Mucosa of descending colon (tissue), 3 donors: ENCODE results near the gene TM4SF1. TPM values are rescaled to one million over a fixed set of nuclear protein-coding genes. Genes with fewer than 3 reads are reported as not detected.

ENCODE experiments used
- ATAC-seq: fragments of 200-7000 bp; cut with Tn5 transposase; one replicate; pipeline ENCODE4 v1.9.1; 2020; ENCODE audit warnings: mild to moderate bottlenecking, moderate library complexity
- DNase-seq, 3 donors: peaks; one replicate each; pipeline ENCODE4 v3.0.0-alpha.2; 2020
- H3K36me3 ChIP-seq: fragments of 200-600 bp; one replicate; pipeline ENCODE4 v1.8.0; 2021; ENCODE audit warnings: low read depth, mild to moderate bottlenecking
- H3K4me1 ChIP-seq: fragments of 200-600 bp; one replicate; pipeline ENCODE4 v1.8.0; 2021; ENCODE audit warnings: low read depth, mild to moderate bottlenecking
- H3K4me3 ChIP-seq: fragments of 200-600 bp; one replicate; pipeline ENCODE4 v1.8.0; 2021; ENCODE audit warnings: mild to moderate bottlenecking
- H3K9me3 ChIP-seq: fragments of 200-600 bp; one replicate; pipeline ENCODE4 v1.8.0; 2021; ENCODE audit warnings: mild to moderate bottlenecking
- CTCF ChIP-seq: fragments of 200-600 bp; IDR thresholded peaks from one replicate; pipeline ENCODE4 v1.8.0; 2022; ENCODE audit warnings: antibody characterized with exemption, mild to moderate bottlenecking
- intact Hi-C, 2 donors: fragments of 100-400 bp; cut with DNase I in 1 of 2; cut with micrococcal nuclease in 1 of 2; formaldehyde crosslinking; loops; one replicate each; pipeline versions ENCODE4 v1.11.0 to v1.11.1; 2022; cut with DNase I, micrococcal nuclease
- total RNA-seq, 3 donors: library from RNA; stranded (reverse); fragmentation: NEBNext Ultra II Directional in 2 of 3; extraction: Animal tissue kit (Norgen Biotek cat#: 25700) in 2 of 3; gene quantifications; one replicate each; pipeline versions ENCODE4 v1.2.1 to v1.2.4, GENCODE V29; 2021 to 2023
- donor health status: DM: no; HTN: no; CAD: no; lungs with moderate emphysema.
- donor health status: DM: no; HTN: no; CAD: no.
- donor health status: DM: no; HTN: yes; CAD: no.

The TM4SF1 gene
- total RNA-seq, 3 donors from 2014 or later, result 22.7 to 87.8 (median 24.9) TPM

- Histone ChIP-seq H3K4me3 (no peak overlapping the region), H3K9me3 (no peaks in the 10 kb centered on the region), H3K4me1 (no peaks in the 10 kb centered on the region), H3K36me3 (no peaks in the 10 kb centered on the region)
- intact Hi-C loops, result no loop called here
- no peak for TF ChIP-seq CTCF
- no peak for DNase-seq
- no peak for ATAC-seq
Measured at GRCh38 chr3:149321640-149322039, 55.8 kb downstream of the TM4SF1 start.

DNA sequence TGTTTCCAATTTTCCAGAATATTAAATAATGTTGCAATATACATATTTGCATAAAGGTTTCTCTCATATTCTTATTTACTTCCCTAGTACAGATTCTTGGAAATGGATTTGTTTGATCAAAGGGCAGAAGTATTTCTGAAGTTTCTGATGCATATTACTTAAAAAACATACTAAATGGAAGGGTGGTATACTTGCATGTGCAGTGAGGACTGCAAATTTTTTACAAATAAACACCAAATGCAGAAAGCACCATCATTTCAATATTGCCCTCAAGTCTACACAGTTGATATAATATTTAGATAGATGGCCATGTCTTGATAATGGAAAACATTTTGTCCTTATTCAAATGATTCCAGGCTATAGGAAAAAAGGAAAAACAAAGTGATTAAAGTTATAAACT lies 56.3 kb downstream of the TM4SF1 start:
- H3K9me3 ChIP-seq, result no peaks in the 10 kb centered on the region
- H3K4me3 ChIP-seq, result no peak overlapping the region
- no peaks in the 10 kb centered on the region for H3K4me1 ChIP-seq
- TF ChIP-seq CTCF, result no peak
- ATAC-seq (no peak), DNase-seq (no peak)
- H3K36me3 ChIP-seq, result no peaks in the 10 kb centered on the region
- intact Hi-C loops, result no loop called here

GRCh38 chr3:149319750-149320149 lies 57.7 kb downstream of the TM4SF1 start:
- no peak for ATAC-seq

More at GRCh38 chr3:149319750-149320149, 57.7 kb downstream of the TM4SF1 start:
- H3K4me1 ChIP-seq, result peaks cover 6% of the 10 kb centered on the region
- DNase-seq, result no peak
- no peaks in the 10 kb centered on the region for H3K36me3 ChIP-seq
- H3K9me3 ChIP-seq, result no peaks in the 10 kb centered on the region
- no peak for TF ChIP-seq CTCF
- intact Hi-C loops, result no loop called here
- no peak overlapping the region for H3K4me3 ChIP-seq

Other genes starting within 250 kb of the TM4SF1 start
- gene HPS3, start 248.0 kb downstream of the TM4SF1 start, total RNA-seq, result 10 to 100 TPM; 14.5 to 24.2 (median 20.2) TPM
- 10 to 100 TPM in 2 of 3 donors, 1 to 10 TPM in 1; 5.7 to 13.4 (median 11.6) TPM for gene CP, start 155.8 kb downstream of the TM4SF1 start, total RNA-seq
- 1 to 10 TPM; 1.9 to 2.4 (median 2.2) TPM for gene TM4SF18, start 44.0 kb downstream of the TM4SF1 start, total RNA-seq
- gene TM4SF4, start 97.0 kb upstream of the TM4SF1 start, total RNA-seq, result 1 to 10 TPM in 1 of 3 donors, under 1 TPM in 1, not detected in 1; 0.14 to 7.1 TPM